ENCODE data around the gene CD209.

CD209 gene

DNA sequence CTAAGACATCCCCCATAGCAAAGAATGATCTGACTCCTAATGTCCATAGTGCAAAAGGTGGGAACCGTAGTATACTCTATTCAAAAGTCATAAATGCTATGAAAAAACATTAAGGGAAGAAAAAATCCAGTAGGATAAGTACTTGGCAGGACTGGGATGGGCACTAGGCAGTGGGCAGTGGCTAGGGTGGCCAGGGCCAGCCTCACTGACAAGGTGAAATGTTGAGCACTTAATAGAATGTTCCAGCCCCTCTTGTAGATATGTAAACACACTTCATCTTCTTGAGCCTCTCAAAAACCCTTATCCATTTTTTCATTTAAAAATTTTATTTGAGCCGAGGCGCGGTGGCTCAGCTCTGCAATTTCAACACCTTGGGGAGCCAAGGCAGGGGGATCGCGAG lies 14.0 kb downstream of the CD209 start:
- no peak for DNase-seq (ENCODE audit: low read depth)
- TF ChIP-seq, protein P1, sequence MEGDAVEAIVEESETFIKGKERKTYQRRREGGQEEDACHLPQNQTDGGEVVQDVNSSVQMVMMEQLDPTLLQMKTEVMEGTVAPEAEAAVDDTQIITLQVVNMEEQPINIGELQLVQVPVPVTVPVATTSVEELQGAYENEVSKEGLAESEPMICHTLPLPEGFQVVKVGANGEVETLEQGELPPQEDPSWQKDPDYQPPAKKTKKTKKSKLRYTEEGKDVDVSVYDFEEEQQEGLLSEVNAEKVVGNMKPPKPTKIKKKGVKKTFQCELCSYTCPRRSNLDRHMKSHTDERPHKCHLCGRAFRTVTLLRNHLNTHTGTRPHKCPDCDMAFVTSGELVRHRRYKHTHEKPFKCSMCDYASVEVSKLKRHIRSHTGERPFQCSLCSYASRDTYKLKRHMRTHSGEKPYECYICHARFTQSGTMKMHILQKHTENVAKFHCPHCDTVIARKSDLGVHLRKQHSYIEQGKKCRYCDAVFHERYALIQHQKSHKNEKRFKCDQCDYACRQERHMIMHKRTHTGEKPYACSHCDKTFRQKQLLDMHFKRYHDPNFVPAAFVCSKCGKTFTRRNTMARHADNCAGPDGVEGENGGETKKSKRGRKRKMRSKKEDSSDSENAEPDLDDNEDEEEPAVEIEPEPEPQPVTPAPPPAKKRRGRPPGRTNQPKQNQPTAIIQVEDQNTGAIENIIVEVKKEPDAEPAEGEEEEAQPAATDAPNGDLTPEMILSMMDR (IDR thresholded peaks at IDR 0.05; ENCODE audit: insufficient read depth, low read depth, low read length, missing control alignments), result no peak
- no peak overlapping the region for H3K4me3 ChIP-seq (ENCODE audit: low read depth, low read length)

DNA sequence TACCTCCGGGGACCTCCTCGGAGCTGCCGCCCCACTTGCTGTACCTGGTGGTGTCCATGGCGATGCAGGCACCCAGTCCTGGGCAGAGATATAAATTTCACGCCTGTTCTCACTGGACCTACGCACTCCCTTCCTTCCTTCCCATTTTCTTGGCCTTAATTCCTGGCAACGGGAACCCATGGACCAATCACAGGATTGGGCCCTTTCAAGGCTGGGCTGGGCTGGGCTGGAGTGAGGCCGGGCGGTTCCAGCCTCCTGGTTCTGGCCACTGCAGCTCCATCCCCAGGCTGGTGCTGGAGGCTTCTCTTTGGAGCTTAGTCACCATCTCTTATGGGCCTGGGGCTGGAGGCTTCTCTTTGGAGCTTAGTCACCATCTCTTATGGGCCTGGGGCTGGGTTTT lies 15.3 kb downstream of the CD209 start, which contains the start of gene CLEC4G:
Gene CLEC4G, minus strand, starts transcription at position 66 of the 400 bp plus-strand sequence. Its CDS starts 8 bp downstream, at position 58.
- TF ChIP-seq, protein P1 (IDR thresholded peaks at IDR 0.05; ENCODE audit: insufficient read depth, low read depth, low read length, missing control alignments), result no peak
- no peak within 1 kb of the TSS for H3K4me3 ChIP-seq (ENCODE audit: low read depth, low read length)
- no peak for DNase-seq (ENCODE audit: low read depth)

DNA sequence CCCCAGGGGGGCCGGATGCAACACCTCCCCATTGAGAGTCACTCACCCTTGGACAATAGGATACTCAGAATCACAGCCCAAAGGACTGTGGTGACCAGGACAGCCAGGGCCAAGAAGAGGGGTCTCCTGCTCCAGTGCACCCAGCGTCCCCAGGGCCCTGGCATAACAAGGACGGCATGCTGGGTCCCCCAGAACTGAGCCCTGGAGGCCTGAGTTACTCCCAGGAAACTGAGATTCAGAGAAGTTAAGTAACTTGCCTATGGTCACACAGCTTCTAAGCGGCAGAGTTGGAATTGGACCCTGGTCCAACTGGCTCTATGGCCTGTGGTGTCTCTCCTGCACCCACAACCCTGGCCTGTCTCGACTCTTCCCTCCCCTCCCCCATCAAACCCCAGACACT lies 15.7 kb downstream of the CD209 start:
- TF ChIP-seq, protein P1 (IDR thresholded peaks at IDR 0.05; ENCODE audit: insufficient read depth, low read depth, low read length, missing control alignments), result no peak
- DNase-seq (ENCODE audit: low read depth), result no peak
- H3K4me3 ChIP-seq (ENCODE audit: low read depth, low read length), result no peak overlapping the region

DNA sequence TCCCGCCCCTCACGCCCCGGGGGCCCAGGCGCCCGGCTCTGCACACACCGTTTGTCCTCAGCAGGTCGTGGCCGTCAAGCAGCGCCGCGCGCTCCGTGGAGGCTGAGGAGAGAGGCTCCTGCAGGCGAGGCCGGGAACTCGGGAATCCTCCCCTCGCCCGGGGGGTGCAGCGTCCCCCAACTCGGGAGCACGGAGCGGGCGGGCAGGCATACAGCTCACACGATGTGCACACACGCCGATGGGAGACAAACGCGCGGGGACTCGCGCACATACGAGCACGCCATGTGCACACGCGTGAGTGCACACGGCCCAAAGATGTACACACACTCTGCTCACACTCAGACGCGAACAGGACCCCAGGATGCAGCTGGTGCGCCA lies 16.1 kb downstream of the CD209 start:
- TF ChIP-seq, protein P1 (IDR thresholded peaks at IDR 0.05; ENCODE audit: insufficient read depth, low read depth, low read length, missing control alignments), result no peak
- DNase-seq (ENCODE audit: low read depth), result no peak
- H3K4me3 ChIP-seq (ENCODE audit: low read depth, low read length), result no peak overlapping the region

DNA sequence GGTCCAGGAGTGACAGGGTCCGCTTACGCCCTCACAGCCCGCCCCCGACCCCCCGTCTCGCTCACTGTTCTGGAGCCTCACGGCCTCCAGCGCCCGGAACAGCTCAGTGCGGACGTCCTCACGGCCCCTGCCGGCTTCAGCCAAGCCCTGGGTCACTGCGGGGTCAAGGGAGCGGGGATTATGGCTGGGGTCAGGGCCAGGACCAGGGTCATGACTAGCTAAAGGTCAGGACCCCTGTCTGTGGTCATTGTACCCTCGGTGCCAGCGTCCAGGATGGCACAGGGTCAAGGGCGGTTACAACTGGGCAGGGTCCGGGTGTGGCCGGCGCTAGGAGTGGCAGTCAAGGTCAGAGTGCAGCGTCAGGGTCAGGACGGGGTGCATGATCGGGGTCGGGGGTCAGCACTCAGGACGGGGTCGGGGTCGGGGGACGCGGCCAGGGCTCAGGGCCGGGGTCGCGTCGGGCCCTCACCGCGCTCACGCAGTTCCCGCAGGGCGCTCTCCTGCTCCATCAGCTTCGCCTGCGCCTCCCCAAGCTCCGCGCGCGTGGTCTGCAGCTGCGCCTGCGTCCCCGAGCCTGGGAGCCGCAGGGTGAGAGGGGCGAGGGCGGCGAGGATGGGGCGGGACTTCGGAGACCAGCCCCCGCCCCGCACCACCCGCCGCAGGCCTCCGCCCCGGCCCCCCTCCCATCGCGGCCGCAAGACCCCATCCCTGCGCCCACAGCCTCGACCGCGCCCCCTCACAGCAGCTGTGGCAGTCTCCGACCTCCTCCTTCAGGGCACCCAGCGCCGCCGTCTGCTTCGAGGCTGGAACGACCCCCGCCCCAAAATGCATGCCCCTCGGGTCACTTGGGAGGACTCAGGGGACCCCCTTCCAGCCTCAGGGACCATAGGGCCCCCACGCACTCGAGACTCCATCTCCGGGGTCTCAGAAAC lies 16.8 kb downstream of the CD209 start:
- no peak overlapping the region for H3K4me3 ChIP-seq (ENCODE audit: low read depth, low read length)

DNA sequence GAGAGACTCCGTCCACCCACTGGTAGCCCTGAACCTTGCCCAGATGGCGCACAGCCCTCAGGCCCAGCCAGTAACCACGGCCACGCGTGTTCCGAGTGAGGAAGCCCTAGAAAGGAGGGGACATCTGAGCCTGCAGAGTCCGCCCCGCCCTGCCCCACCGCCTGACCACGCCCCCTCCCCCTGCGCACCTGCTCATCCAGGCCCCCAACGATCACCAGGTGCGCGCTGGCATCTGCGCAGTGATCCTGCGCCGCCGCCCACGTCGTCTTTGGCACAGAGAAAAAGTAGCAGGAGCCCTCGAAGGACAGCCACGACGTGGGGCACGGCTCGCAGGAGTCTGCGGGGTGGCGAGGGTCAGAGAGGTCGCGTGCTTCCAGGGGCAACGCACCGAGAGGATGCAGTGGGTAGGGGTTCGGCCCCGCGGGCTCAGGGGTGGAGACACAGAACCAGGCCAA lies 17.5 kb downstream of the CD209 start:
- TF ChIP-seq, protein P1 (IDR thresholded peaks at IDR 0.05; ENCODE audit: insufficient read depth, low read depth, low read length, missing control alignments), result no peak
- no peak for DNase-seq (ENCODE audit: low read depth)
- no peak overlapping the region for H3K4me3 ChIP-seq (ENCODE audit: low read depth, low read length)

More for the DNA sequence above, 16.8 kb downstream of the CD209 start:
- TF ChIP-seq, protein P1 (IDR thresholded peaks at IDR 0.05; ENCODE audit: insufficient read depth, low read depth, low read length, missing control alignments), result no peak
- DNase-seq (ENCODE audit: low read depth), result no peak

Data from GM12865 (cell line).